Measurements from ENCODE around the gene ZFYVE21. TPM values are rescaled to one million over a fixed set of nuclear protein-coding genes. Genes with fewer than 3 reads are reported as not detected.

Gene ZFYVE21
- total RNA-seq, 1 experiment from 2014 or later, result 31.3 TPM

DNA sequence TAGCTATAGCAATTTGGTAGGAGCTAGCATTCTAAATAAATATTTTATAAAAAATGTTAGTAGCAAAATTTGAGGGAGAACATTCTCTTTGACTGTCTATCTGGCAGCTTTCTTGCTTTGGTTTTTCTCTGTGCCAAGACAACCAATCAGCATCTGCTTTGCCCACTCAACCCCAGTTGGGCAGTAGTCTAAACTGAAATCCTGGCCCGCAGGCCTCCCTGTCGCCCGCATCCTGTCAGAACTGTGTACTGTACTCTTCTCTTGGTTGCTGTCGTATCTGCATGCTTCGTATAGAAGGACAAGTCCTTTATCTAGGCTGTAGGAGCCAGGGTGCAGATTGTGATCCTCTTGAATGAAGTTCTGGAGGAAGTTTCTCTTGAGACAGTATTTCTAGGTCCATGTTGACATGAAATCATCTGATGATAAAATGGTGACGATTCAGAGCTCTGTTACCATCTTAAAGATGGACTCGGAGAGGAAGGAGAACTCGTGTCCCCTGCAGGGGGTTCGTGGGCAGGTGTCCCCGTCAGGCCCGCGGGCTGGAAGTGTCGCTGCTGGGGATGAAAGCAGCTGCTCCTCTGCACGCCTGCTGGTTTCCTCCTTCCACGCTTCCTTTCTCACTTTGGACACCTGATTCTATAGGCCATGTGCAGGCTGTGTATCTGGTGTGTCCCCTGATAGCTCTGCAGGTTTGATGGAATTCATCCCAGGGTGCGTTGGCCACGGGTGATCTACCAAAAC is 34.9 kb upstream of the ZFYVE21 start:
- Histone ChIP-seq H3K36me3 (ENCODE audit: control insufficient read depth in 1 of 2, insufficient read depth in 2 of 2, low read length in 2 of 2) (peaks cover 49 to 53% of the 10 kb centered on the region in 2 experiments; a peak in 3 of 4 replicates), H2AFZ (ENCODE audit: low read depth, low read length, poor library complexity, severe bottlenecking) (no peak overlapping the region), H3K27ac (ENCODE audit: low read depth, low read length) (no peak overlapping the region), H3K4me1 (ENCODE audit: control insufficient read depth in 1 of 2, insufficient read depth in 2 of 2, low read length in 2 of 2) (no peaks in the 10 kb centered on the region), H4K20me1 (ENCODE audit: insufficient read depth) (peaks cover under 1% of the 10 kb centered on the region; the same call in 1 of the 2 replicates), H3K9me2 (ENCODE audit: insufficient read depth) (no peaks in the 10 kb centered on the region), H3K9me3 (ENCODE audit: control insufficient read depth in 1 of 2, insufficient read depth in 1 of 2, low read depth in 1 of 2, low read length in 2 of 2) (no peaks in the 10 kb centered on the region), H3K79me2 (ENCODE audit: insufficient read depth, low read length) (peaks cover 11% of the 10 kb centered on the region; the same call in 1 of the 2 replicates), H3K4me2 (ENCODE audit: low read length) (no peak overlapping the region), H3K27me3 (ENCODE audit: insufficient read depth, low read length) (no peaks in the 10 kb centered on the region), H3K9ac (ENCODE audit: low read length) (no peak overlapping the region), H3K4me3 (replicated peaks in 1 of 2; ENCODE audit: low read depth in 1 of 2, low read length in 2 of 2) (no peak overlapping the region)
- ChIA-PET POLR2A (no interaction called here), CTCF (interaction anchor here (1.0 kb wide), 1 partner anchor 16 kb away, joined by 3 read pairs; no protein-coding TSS in a partner anchor), RAD21 (ENCODE audit: low non-redundant PET in 1 of 2, low total read pairs in 2 of 2, uncharacterized antibody in 2 of 2, unreplicated experiment in 2 of 2) (no interaction called here)
- no peak for DNase-seq (ENCODE audit: low read depth, low spot score)
- TF ChIP-seq CBX3 (IDR thresholded peaks at IDR 0.05; ENCODE audit: low read depth) (no peak), ELF1 (IDR thresholded peaks at IDR 0.05; ENCODE audit: borderline replicate concordance, low read depth) (no peak), CTCF (IDR thresholded peaks at IDR 0.05 in 2 of 3, conservative IDR thresholded peaks at IDR 0.05 in 1 of 3; ENCODE audit: borderline replicate concordance in 1 of 3, insufficient read depth in 1 of 3, low read depth in 2 of 3, low read length in 2 of 3) (no peak), SRF (IDR thresholded peaks at IDR 0.05; ENCODE audit: low read depth) (no peak), TCF7L2 (IDR thresholded peaks at IDR 0.05; ENCODE audit: borderline replicate concordance, extremely low read depth, insufficient read depth, insufficient read length) (no peak), ZFX (IDR thresholded peaks at IDR 0.05) (no peak), JUND (IDR thresholded peaks at IDR 0.05) (no peak), POLR2A (IDR thresholded peaks at IDR 0.05; ENCODE audit: borderline replicate concordance, extremely low read depth, insufficient read depth, insufficient read length) (no peak), RAD21 (IDR thresholded peaks at IDR 0.05; ENCODE audit: low read depth) (no peak), REST (IDR thresholded peaks at IDR 0.05; ENCODE audit: low read depth) (no peak), YY1 (IDR thresholded peaks at IDR 0.05; ENCODE audit: extremely low read depth, insufficient replicate concordance, low read depth, low read length) (no peak), CEBPB (IDR thresholded peaks at IDR 0.05; ENCODE audit: low read depth) (no peak), SP1 (IDR thresholded peaks at IDR 0.05; ENCODE audit: low read depth) (no peak), FOSL1 (IDR thresholded peaks at IDR 0.05; ENCODE audit: low read depth) (no peak), ZNF274 (IDR thresholded peaks at IDR 0.05; ENCODE audit: low read depth, low read length) (no peak), POLR2AphosphoS5 (IDR thresholded peaks at IDR 0.05; ENCODE audit: low read depth, low read length) (no peak), EZH2phosphoT487 (IDR thresholded peaks at IDR 0.05; ENCODE audit: borderline replicate concordance) (no peak)
- TF ChIP-seq, protein P1, sequence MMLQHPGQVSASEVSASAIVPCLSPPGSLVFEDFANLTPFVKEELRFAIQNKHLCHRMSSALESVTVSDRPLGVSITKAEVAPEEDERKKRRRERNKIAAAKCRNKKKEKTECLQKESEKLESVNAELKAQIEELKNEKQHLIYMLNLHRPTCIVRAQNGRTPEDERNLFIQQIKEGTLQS (IDR thresholded peaks at IDR 0.05), result no peak
- TF ChIP-seq, protein P2, sequence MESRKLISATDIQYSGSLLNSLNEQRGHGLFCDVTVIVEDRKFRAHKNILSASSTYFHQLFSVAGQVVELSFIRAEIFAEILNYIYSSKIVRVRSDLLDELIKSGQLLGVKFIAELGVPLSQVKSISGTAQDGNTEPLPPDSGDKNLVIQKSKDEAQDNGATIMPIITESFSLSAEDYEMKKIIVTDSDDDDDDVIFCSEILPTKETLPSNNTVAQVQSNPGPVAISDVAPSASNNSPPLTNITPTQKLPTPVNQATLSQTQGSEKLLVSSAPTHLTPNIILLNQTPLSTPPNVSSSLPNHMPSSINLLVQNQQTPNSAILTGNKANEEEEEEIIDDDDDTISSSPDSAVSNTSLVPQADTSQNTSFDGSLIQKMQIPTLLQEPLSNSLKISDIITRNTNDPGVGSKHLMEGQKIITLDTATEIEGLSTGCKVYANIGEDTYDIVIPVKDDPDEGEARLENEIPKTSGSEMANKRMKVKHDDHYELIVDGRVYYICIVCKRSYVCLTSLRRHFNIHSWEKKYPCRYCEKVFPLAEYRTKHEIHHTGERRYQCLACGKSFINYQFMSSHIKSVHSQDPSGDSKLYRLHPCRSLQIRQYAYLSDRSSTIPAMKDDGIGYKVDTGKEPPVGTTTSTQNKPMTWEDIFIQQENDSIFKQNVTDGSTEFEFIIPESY (IDR thresholded peaks at IDR 0.05; ENCODE audit: extremely low read depth, insufficient replicate concordance, low read length), result no peak
- BruUV-seq (replicated peaks), result no TSS peak
- intact Hi-C loops (cut with micrococcal nuclease), result no loop called here
- no peak for ATAC-seq
